Fibroblast of lung (primary cell): Measurements from ENCODE around the gene DNAH10.

Experiments
- EZH2 ChIP-seq: IDR thresholded peaks from 2 replicates; pipeline ENCODE4 v1.5.1; 2012; ENCODE audit warnings: low read length, control low read depth, mild to moderate bottlenecking; ENCODE audit errors: missing control alignments
- TF ChIP-seq, protein P1 (sequence below), 2 donors: IDR thresholded peaks in 1 of 2; conservative IDR thresholded peaks in 1 of 2; 1 replicate in 1 of 2; 2 replicates in 1 of 2; pipeline ENCODE4 v1.5.1; 2011 to 2012; ENCODE audit warnings: low read length in 2 of 2, control low read depth in 1 of 2, inconsistent platforms in 1 of 2, low read depth in 1 of 2, mild to moderate bottlenecking in 1 of 2

DNA sequence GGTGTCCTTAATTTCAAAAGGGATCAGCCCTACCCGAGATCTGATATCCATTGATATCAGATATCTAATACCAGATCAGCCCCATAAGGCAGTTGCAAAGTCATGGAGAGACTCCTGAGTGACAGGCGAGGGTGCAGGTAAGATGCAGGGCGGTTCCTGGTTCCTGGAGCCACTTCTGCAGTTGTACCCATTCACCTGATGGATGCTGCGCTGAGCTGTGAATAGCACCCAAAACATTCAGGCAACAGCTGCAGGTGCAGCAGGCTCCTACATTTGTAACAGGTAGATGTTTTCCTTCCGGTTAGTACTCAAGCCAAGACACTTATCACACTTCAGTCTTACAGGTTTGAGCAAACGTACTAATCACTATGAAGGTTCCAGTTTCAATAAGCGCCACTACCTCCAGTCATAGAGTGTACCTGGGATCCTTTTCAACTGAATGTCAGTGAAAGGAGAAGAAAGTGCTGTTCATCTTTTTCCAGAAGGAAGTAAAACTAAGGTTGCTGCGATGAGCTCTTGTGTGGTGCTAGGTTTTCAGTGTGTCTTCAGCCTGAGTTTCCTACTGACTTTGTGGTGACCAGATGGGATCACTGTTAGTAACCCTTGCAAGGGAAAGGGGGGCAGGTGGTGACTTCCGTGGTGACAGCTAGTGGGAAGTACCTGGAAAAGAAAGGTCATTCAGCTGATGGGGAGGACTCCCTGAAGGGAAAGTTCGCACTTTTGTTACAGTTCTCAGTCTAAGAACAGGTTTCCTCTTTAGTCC, 48.1 kb upstream of the DNAH10 start:
- TF ChIP-seq EZH2 = no peak
- TF ChIP-seq, protein P1, sequence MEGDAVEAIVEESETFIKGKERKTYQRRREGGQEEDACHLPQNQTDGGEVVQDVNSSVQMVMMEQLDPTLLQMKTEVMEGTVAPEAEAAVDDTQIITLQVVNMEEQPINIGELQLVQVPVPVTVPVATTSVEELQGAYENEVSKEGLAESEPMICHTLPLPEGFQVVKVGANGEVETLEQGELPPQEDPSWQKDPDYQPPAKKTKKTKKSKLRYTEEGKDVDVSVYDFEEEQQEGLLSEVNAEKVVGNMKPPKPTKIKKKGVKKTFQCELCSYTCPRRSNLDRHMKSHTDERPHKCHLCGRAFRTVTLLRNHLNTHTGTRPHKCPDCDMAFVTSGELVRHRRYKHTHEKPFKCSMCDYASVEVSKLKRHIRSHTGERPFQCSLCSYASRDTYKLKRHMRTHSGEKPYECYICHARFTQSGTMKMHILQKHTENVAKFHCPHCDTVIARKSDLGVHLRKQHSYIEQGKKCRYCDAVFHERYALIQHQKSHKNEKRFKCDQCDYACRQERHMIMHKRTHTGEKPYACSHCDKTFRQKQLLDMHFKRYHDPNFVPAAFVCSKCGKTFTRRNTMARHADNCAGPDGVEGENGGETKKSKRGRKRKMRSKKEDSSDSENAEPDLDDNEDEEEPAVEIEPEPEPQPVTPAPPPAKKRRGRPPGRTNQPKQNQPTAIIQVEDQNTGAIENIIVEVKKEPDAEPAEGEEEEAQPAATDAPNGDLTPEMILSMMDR (conservative IDR thresholded peaks at IDR 0.05 in 1 of 2, IDR thresholded peaks at IDR 0.05 in 1 of 2; ENCODE audit: low read depth in 1 of 2, low read length in 2 of 2) = no peak
